Stimulated activated CD4-positive, alpha-beta T cell treated with anti-CD3 and anti-CD28 coated beads, Interleukin-12 subunit alpha, Interleukin-12 subunit beta, amount 100 ng/mL, for 4 hours (primary cell): ENCODE results near the gene P2RX3.

Experiments
- DNase-seq: peaks from one replicate; pipeline ENCODE4 v3.0.0-alpha.2; 2020

The P2RX3 gene

GRCh38 chr11:57310630-57311086 is 27.5 kb upstream of the P2RX3 start:
- DNase-seq = no peak

GRCh38 chr11:57311109-57311936 is 26.8 kb upstream of the P2RX3 start:
- peak; percentile 58 for DNase-seq

GRCh38 chr11:57312511-57313021 is 25.6 kb upstream of the P2RX3 start:
- no peak for DNase-seq

- no peak for DNase-seq
Measured at GRCh38 chr11:57313071-57313787, 24.9 kb upstream of the P2RX3 start.

GRCh38 chr11:57313788-57314135 is 24.4 kb upstream of the P2RX3 start:
- no peak for DNase-seq

- DNase-seq = no peak
Measured at GRCh38 chr11:57314221-57314973, 23.8 kb upstream of the P2RX3 start.

- DNase-seq = no peak
Measured at GRCh38 chr11:57315491-57315890, 22.7 kb upstream of the P2RX3 start.

- DNase-seq = no peak
Measured at GRCh38 chr11:57316017-57316416, 22.1 kb upstream of the P2RX3 start.

GRCh38 chr11:57318178-57318577 is 20.0 kb upstream of the P2RX3 start:
- DNase-seq = no peak

- no peak for DNase-seq
Measured at GRCh38 chr11:57320067-57320718, 18.0 kb upstream of the P2RX3 start.

GRCh38 chr11:57320719-57321387 is 17.3 kb upstream of the P2RX3 start:
- DNase-seq = no peak

- DNase-seq = no peak
Measured at GRCh38 chr11:57321388-57322255, 16.5 kb upstream of the P2RX3 start.

- DNase-seq = no peak
Measured at GRCh38 chr11:57322256-57323166, 15.6 kb upstream of the P2RX3 start.

GRCh38 chr11:57323167-57323854 is 14.8 kb upstream of the P2RX3 start:
- DNase-seq = no peak

GRCh38 chr11:57323855-57324153 is 14.3 kb upstream of the P2RX3 start:
- DNase-seq = no peak

GRCh38 chr11:57324154-57324885 is 13.8 kb upstream of the P2RX3 start:
- peak; percentile 33 for DNase-seq

GRCh38 chr11:57324886-57325734 is 13.0 kb upstream of the P2RX3 start, which contains the start of gene TNKS1BP1:
TNKS1BP1 (minus strand) TSS chr11:57324952; CDS start chr11:57321885, 3,067 bp downstream.
- peak; percentile 92 for DNase-seq

GRCh38 chr11:57325735-57326048 is 12.5 kb upstream of the P2RX3 start:
- no peak for DNase-seq
